Endothelial cell of umbilical vein (primary cell): Measurements from ENCODE around the gene S1PR4. TPM values are rescaled to one million over a fixed set of nuclear protein-coding genes. Genes with fewer than 3 reads are reported as not detected.
"Not testable (repeated sequence)": the region's sequence is repeated elsewhere in the genome, so short reads cannot be mapped to it uniquely, and the experiment has no call there.

Source experiments
- BruUV-seq: library from RNA; stranded (reverse); fragments of 400-500 nt; replicated peaks from 2 replicates; lab custom pipeline; 2021; lab: Mats Ljungman, UMichigan
- CTCF ChIA-PET: fragments of 300-600, 350-600 bp; sonication (Branson Sonifier 250); formaldehyde crosslinking; loops from one replicate; lab custom pipeline; 2021; ENCODE audit warnings: antibody characterized with exemption, inconsistent platforms; lab: Charles Lee
- POLR2A ChIA-PET: fragments of 300-600, 350-600 bp; sonication (Branson Sonifier 250); formaldehyde crosslinking; loops from one replicate; lab custom pipeline; 2021; ENCODE audit warnings: antibody characterized with exemption, inconsistent platforms; lab: Charles Lee
- DNase-seq: peaks from one replicate; pipeline ENCODE4 v3.0.0-alpha.2; 2011; ENCODE audit warnings: low read depth, low spot score
- FAIRE-seq: peaks from 2 replicates; lab custom pipeline; 2011; peaks lifted over from hg19 to GRCh38; lab: Jason Lieb, UNC
- H2AFZ ChIP-seq: 2 replicates; pipeline ENCODE4 v1.6.0; 2012; ENCODE audit warnings: low read depth, low read length, control low read depth, inconsistent platforms
- H3K27ac ChIP-seq: 2 replicates; pipeline ENCODE4 v1.5.1; 2011; ENCODE audit warnings: low read depth, mild to moderate bottlenecking, control low read depth, low read length, moderate library complexity; ENCODE audit not compliant: insufficient read depth
- H3K27me3 ChIP-seq, 2 experiments: 2 replicates each; pipeline versions ENCODE4 v1.6.0 to v1.6.1; 2011; ENCODE audit warnings: low read length in 2 of 2, mixed read lengths in 1 of 2; ENCODE audit not compliant: control insufficient read depth in 2 of 2, insufficient read depth in 2 of 2
- H3K36me3 ChIP-seq, 2 experiments: 2 replicates in 1 of 2; 3 replicates in 1 of 2; pipeline ENCODE4 v1.5.1; 2011; ENCODE audit warnings: low read length in 2 of 2, mild to moderate bottlenecking in 1 of 2, moderate library complexity in 1 of 2; ENCODE audit not compliant: control insufficient read depth in 2 of 2, insufficient read depth in 2 of 2; ENCODE audit errors: extremely low read depth in 1 of 2
- H3K4me1 ChIP-seq: 3 replicates; pipeline ENCODE4 v1.5.1; 2011; ENCODE audit warnings: mild to moderate bottlenecking, low read length; ENCODE audit not compliant: control insufficient read depth, insufficient read depth; ENCODE audit errors: extremely low read depth
- H3K4me2 ChIP-seq: 2 replicates; pipeline ENCODE4 v1.6.1; 2011; ENCODE audit warnings: low read length, control low read depth, mixed read lengths; ENCODE audit not compliant: insufficient read depth
- H3K4me3 ChIP-seq, 3 experiments: fragments of 200-600 bp in 1 of 3; sonication (generic), shearing (Covaris generic) in 1 of 3; replicated peaks in 1 of 3; 2 replicates each; pipeline ENCODE4 v1.5.1; 2011 to 2016; ENCODE audit warnings: control low read depth in 3 of 3, low read length in 3 of 3, mild to moderate bottlenecking in 2 of 3, inconsistent platforms in 1 of 3, low read depth in 1 of 3, moderate library complexity in 1 of 3; ENCODE audit not compliant: insufficient read depth in 1 of 3
- H3K79me2 ChIP-seq: 2 replicates; pipeline ENCODE4 v1.6.0; 2012; ENCODE audit warnings: low read length, inconsistent platforms; ENCODE audit not compliant: control insufficient read depth, insufficient read depth
- H3K9ac ChIP-seq: replicated peaks from 2 replicates; pipeline ENCODE3; 2011; ENCODE audit warnings: low read length, control low read depth; ENCODE audit not compliant: insufficient read depth; ENCODE audit errors: extremely low read depth
- H3K9me1 ChIP-seq: replicated peaks from 3 replicates; pipeline ENCODE4 v1.6.0; 2011; ENCODE audit warnings: mild to moderate bottlenecking, low read length; ENCODE audit not compliant: control insufficient read depth, insufficient read depth; ENCODE audit errors: extremely low read depth
- H3K9me3 ChIP-seq: replicated peaks from 2 replicates; pipeline ENCODE4 v1.5.1; 2012; ENCODE audit warnings: low read length, inconsistent platforms; ENCODE audit not compliant: control insufficient read depth, insufficient read depth
- H4K20me1 ChIP-seq: replicated peaks from 2 replicates; pipeline ENCODE3; 2011; ENCODE audit warnings: mild to moderate bottlenecking, low read length; ENCODE audit not compliant: control insufficient read depth, insufficient read depth; ENCODE audit errors: extremely low read depth
- CTCF ChIP-seq, 2 donors: IDR thresholded peaks; 1 replicate in 1 of 2; 2 replicates in 1 of 2; pipeline ENCODE4 v1.5.1; 2011; ENCODE audit warnings: low read length in 2 of 2, mild to moderate bottlenecking in 2 of 2, moderate library complexity in 2 of 2, control low read depth in 1 of 2, inconsistent platforms in 1 of 2, low read depth in 1 of 2; ENCODE audit not compliant: insufficient read depth in 1 of 2; ENCODE audit errors: extremely low read depth in 1 of 2
- EZH2 ChIP-seq: IDR thresholded peaks from 2 replicates; pipeline ENCODE4 v1.6.1; 2012; ENCODE audit warnings: borderline replicate concordance, low read depth, mild to moderate bottlenecking, moderate library complexity, low read length, inconsistent platforms; ENCODE audit not compliant: severe bottlenecking
- FOS ChIP-seq: IDR thresholded peaks from 2 replicates; pipeline ENCODE4 v1.6.1; 2011; ENCODE audit warnings: mild to moderate bottlenecking, low read length, moderate library complexity, borderline replicate concordance; ENCODE audit not compliant: insufficient read depth
- GATA2 ChIP-seq: IDR thresholded peaks from 2 replicates; pipeline ENCODE4 v1.7.0; 2011; ENCODE audit warnings: low read depth, mild to moderate bottlenecking, moderate library complexity, mixed read lengths, low read length; ENCODE audit not compliant: insufficient read length, insufficient read depth
- JUN ChIP-seq: IDR thresholded peaks from 2 replicates; pipeline ENCODE4 v1.6.1; 2011; ENCODE audit warnings: borderline replicate concordance, low read depth; ENCODE audit not compliant: insufficient read length, insufficient read depth
- MYC ChIP-seq: IDR thresholded peaks from one replicate; pipeline ENCODE4 v1.6.1; 2011; ENCODE audit warnings: mild to moderate bottlenecking, low read depth, low read length
- POLR2A ChIP-seq: IDR thresholded peaks from 2 replicates; pipeline ENCODE4 v1.6.1; 2012; ENCODE audit warnings: low read depth, mild to moderate bottlenecking, control low read depth, low read length
- POLR2AphosphoS5 ChIP-seq: IDR thresholded peaks from 2 replicates; pipeline ENCODE4 v1.6.1; 2012; ENCODE audit warnings: low read depth, mild to moderate bottlenecking, control low read depth, low read length, moderate library complexity; ENCODE audit not compliant: insufficient read depth
- dilution Hi-C: fragments of 300-500 bp; cut with MboI; formaldehyde crosslinking; loops from one replicate; pipeline ENCODE4 v1.15.0; 2019; ENCODE audit warnings: low sequenced_read_pairs; ENCODE audit not compliant: extremely low pct_ligation_motif_present
- intact Hi-C: fragments of 100-400 bp; cut with micrococcal nuclease; formaldehyde crosslinking; loops from one replicate; pipeline ENCODE4 v1.10.0; 2022
- polyA plus RNA-seq, 4 experiments: library from polyadenylated mRNA; depleted of rRNA in 3 of 4; stranded (reverse) in 3 of 4; unstranded in 1 of 4; fragments of >200 nt; gene quantifications; 2 replicates each; pipeline versions ENCODE4 v1.2.1 to v1.2.3, GENCODE V29; 2011 to 2012; ENCODE audit warnings: missing spikeins in 1 of 4
- total RNA-seq: library from RNA; stranded (reverse); gene quantifications from 2 replicates; pipeline ENCODE4 v1.2.3, GENCODE V29; 2021
- TF ChIP-seq, protein P1 (sequence below): IDR thresholded peaks from 2 replicates; pipeline ENCODE4 v1.6.1; 2011; ENCODE audit not compliant: insufficient read depth, insufficient read length

S1PR4 gene
- total and polyA plus RNA-seq, 2 donors (not counting 3 experiments of a cell fraction or from before 2014, with no cell fraction given): 1.7 to 2.5 TPM

- DNase-seq: no peak
- no peak overlapping the region for H3K4me3 ChIP-seq
- ChIA-PET CTCF (interaction anchor here (2.1 kb wide), 1 partner anchor 11 kb away, joined by 4 read pairs; no protein-coding TSS in a partner anchor), POLR2A (interaction anchor here (0.7 kb wide), 1 partner anchor 151 kb away, joined by 4 read pairs; no protein-coding TSS in a partner anchor)
- H3K27ac ChIP-seq: no peak overlapping the region
- no peaks in the 10 kb centered on the region for H4K20me1 ChIP-seq
- no peak for FAIRE-seq
- H3K4me2 ChIP-seq: no peak overlapping the region
- H3K36me3 ChIP-seq: peaks cover 0 to 34% of the 10 kb centered on the region in 2 experiments
- no peak overlapping the region for H3K9ac ChIP-seq
- intact Hi-C loops (no loop called here), dilution Hi-C loops (no loop called here)
- no peaks in the 10 kb centered on the region for H3K4me1 ChIP-seq
- H3K79me2 ChIP-seq: no peaks in the 10 kb centered on the region
- TF ChIP-seq JUN (no peak), POLR2A (no peak), MYC (no peak), EZH2 (no peak), CTCF (IDR thresholded peaks at IDR 0.05; ENCODE audit: extremely low read depth in 1 of 2, insufficient read depth in 1 of 2, low read depth in 1 of 2, low read length in 2 of 2) (no peak), POLR2AphosphoS5 (no peak), GATA2 (no peak), FOS (no peak)
- TF ChIP-seq, protein P1, sequence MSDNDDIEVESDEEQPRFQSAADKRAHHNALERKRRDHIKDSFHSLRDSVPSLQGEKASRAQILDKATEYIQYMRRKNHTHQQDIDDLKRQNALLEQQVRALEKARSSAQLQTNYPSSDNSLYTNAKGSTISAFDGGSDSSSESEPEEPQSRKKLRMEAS: no peak
- H2AFZ ChIP-seq: no peak overlapping the region
- H3K9me1 ChIP-seq: no peaks in the 10 kb centered on the region
- H3K9me3 ChIP-seq: no peaks in the 10 kb centered on the region
- BruUV-seq: no TSS peak
- no peaks in the 10 kb centered on the region for H3K27me3 ChIP-seq
These were observed 23.8 kb downstream of the S1PR4 start for GRCh38 chr19:3202346-3202745.

- H3K9me1 ChIP-seq, H3K27ac ChIP-seq, H3K4me1 ChIP-seq, DNase-seq, POLR2A ChIA-PET, BruUV-seq, H2AFZ ChIP-seq, H3K4me2 ChIP-seq, H3K27me3 ChIP-seq, FAIRE-seq, H3K9me3 ChIP-seq, H4K20me1 ChIP-seq, dilution Hi-C loops, intact Hi-C loops, H3K4me3 ChIP-seq, H3K79me2 ChIP-seq, H3K9ac ChIP-seq: not testable (repeated sequence)
- peaks cover 0 to 37% of the 10 kb centered on the region in 2 experiments for H3K36me3 ChIP-seq
- CTCF ChIA-PET: interaction anchor here (2.1 kb wide), 1 partner anchor 11 kb away, joined by 4 read pairs; no protein-coding TSS in a partner anchor
These were observed 24.3 kb downstream of the S1PR4 start for GRCh38 chr19:3202895-3203294.
